ENCODE results near the gene RCOR3.

Gene RCOR3

GRCh38 chr1:211326140-211326527 is 67.0 kb downstream of the RCOR3 start:
- Histone ChIP-seq H3K79me2 (ENCODE audit: low read length) (peaks cover 44% of the 10 kb centered on the region), H3K9me3 (ENCODE audit: insufficient read depth, low read length) (no peaks in the 10 kb centered on the region), H2AFZ (ENCODE audit: low read depth, low read length) (peak overlapping the region; percentile 97), H3K9ac (ENCODE audit: low read length) (peak overlapping the region; percentile 84), H3K27me3 (ENCODE audit: low read depth, low read length) (no peaks in the 10 kb centered on the region), H3K4me3 (ENCODE audit: low read length) (peak overlapping the region; percentile 79), H3K4me1 (ENCODE audit: low read length) (peaks cover 36% of the 10 kb centered on the region), H3K27ac (ENCODE audit: low read length) (peak overlapping the region; percentile 16; the same call in 1 of the 2 replicates), H3K36me3 (replicated peaks; ENCODE audit: low read depth, low read length) (peaks cover 8% of the 10 kb centered on the region), H3K4me2 (ENCODE audit: low read length) (peak overlapping the region; percentile 94), H4K20me1 (ENCODE audit: insufficient read depth, low read length) (peaks cover 25% of the 10 kb centered on the region)
- no peak for TF ChIP-seq EZH2phosphoT487 (IDR thresholded peaks at IDR 0.05; ENCODE audit: low read depth)
- TF ChIP-seq, protein P1, sequence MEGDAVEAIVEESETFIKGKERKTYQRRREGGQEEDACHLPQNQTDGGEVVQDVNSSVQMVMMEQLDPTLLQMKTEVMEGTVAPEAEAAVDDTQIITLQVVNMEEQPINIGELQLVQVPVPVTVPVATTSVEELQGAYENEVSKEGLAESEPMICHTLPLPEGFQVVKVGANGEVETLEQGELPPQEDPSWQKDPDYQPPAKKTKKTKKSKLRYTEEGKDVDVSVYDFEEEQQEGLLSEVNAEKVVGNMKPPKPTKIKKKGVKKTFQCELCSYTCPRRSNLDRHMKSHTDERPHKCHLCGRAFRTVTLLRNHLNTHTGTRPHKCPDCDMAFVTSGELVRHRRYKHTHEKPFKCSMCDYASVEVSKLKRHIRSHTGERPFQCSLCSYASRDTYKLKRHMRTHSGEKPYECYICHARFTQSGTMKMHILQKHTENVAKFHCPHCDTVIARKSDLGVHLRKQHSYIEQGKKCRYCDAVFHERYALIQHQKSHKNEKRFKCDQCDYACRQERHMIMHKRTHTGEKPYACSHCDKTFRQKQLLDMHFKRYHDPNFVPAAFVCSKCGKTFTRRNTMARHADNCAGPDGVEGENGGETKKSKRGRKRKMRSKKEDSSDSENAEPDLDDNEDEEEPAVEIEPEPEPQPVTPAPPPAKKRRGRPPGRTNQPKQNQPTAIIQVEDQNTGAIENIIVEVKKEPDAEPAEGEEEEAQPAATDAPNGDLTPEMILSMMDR (IDR thresholded peaks at IDR 0.05; ENCODE audit: low read depth, low read length): no peak

- Histone ChIP-seq H3K79me2 (ENCODE audit: low read length) (peaks cover 50% of the 10 kb centered on the region), H3K9ac (ENCODE audit: low read length) (peak within 1 kb of the TSS; percentile 84), H3K4me1 (ENCODE audit: low read length) (peaks cover 36% of the 10 kb centered on the region), H2AFZ (ENCODE audit: low read depth, low read length) (peak within 1 kb of the TSS; percentile 97), H3K4me3 (ENCODE audit: low read length) (peak within 1 kb of the TSS; percentile 79), H3K27ac (ENCODE audit: low read length) (peak within 1 kb of the TSS; percentile 56), H3K9me3 (ENCODE audit: insufficient read depth, low read length) (no peaks in the 10 kb centered on the region), H3K27me3 (ENCODE audit: low read depth, low read length) (no peaks in the 10 kb centered on the region), H3K36me3 (replicated peaks; ENCODE audit: low read depth, low read length) (peaks cover 8% of the 10 kb centered on the region), H3K4me2 (ENCODE audit: low read length) (peak within 1 kb of the TSS; percentile 94), H4K20me1 (ENCODE audit: insufficient read depth, low read length) (peaks cover 28% of the 10 kb centered on the region)
- no peak for TF ChIP-seq EZH2phosphoT487 (IDR thresholded peaks at IDR 0.05; ENCODE audit: low read depth)
- TF ChIP-seq, protein P1 (IDR thresholded peaks at IDR 0.05; ENCODE audit: low read depth, low read length): no peak
These were observed 67.6 kb downstream of the RCOR3 start, which contains the start of gene TRAF5 for GRCh38 chr1:211326528-211327345. Gene TRAF5, plus strand, starts transcription at chr1:211326833. Its CDS starts 26,407 bp downstream, at chr1:211353240.

GRCh38 chr1:211327346-211327921 is 68.3 kb downstream of the RCOR3 start:
- Histone ChIP-seq H3K27ac (ENCODE audit: low read length) (peak overlapping the region; percentile 56), H3K79me2 (ENCODE audit: low read length) (peaks cover 57% of the 10 kb centered on the region), H3K4me2 (ENCODE audit: low read length) (peak overlapping the region; percentile 94), H3K36me3 (replicated peaks; ENCODE audit: low read depth, low read length) (peaks cover 8% of the 10 kb centered on the region), H3K9ac (ENCODE audit: low read length) (peak overlapping the region; percentile 84), H2AFZ (ENCODE audit: low read depth, low read length) (peak overlapping the region; percentile 74), H3K9me3 (ENCODE audit: insufficient read depth, low read length) (no peaks in the 10 kb centered on the region), H3K4me1 (ENCODE audit: low read length) (peaks cover 37% of the 10 kb centered on the region), H4K20me1 (ENCODE audit: insufficient read depth, low read length) (peaks cover 35% of the 10 kb centered on the region), H3K27me3 (ENCODE audit: low read depth, low read length) (no peaks in the 10 kb centered on the region), H3K4me3 (ENCODE audit: low read length) (peak overlapping the region; percentile 79)
- TF ChIP-seq EZH2phosphoT487 (IDR thresholded peaks at IDR 0.05; ENCODE audit: low read depth): no peak
- TF ChIP-seq, protein P1 (IDR thresholded peaks at IDR 0.05; ENCODE audit: low read depth, low read length): no peak

GRCh38 chr1:211328084-211328694 is 69.0 kb downstream of the RCOR3 start:
- no peaks in the 10 kb centered on the region for H3K27me3 ChIP-seq (ENCODE audit: low read depth, low read length)
- H2AFZ ChIP-seq (ENCODE audit: low read depth, low read length): no peak overlapping the region
- H3K27ac ChIP-seq (ENCODE audit: low read length): peak overlapping the region; percentile 56; the same call in 1 of the 2 replicates
- H3K79me2 ChIP-seq (ENCODE audit: low read length): peaks cover 64% of the 10 kb centered on the region
- no peak for TF ChIP-seq EZH2phosphoT487 (IDR thresholded peaks at IDR 0.05; ENCODE audit: low read depth)
- TF ChIP-seq, protein P1 (IDR thresholded peaks at IDR 0.05; ENCODE audit: low read depth, low read length): no peak
- H3K4me2 ChIP-seq (ENCODE audit: low read length): peak overlapping the region; percentile 94
- peaks cover 8% of the 10 kb centered on the region for H3K36me3 ChIP-seq (replicated peaks; ENCODE audit: low read depth, low read length)
- H3K9me3 ChIP-seq (ENCODE audit: insufficient read depth, low read length): no peaks in the 10 kb centered on the region
- H3K4me3 ChIP-seq (ENCODE audit: low read length): peak overlapping the region; percentile 79
- peaks cover 41% of the 10 kb centered on the region for H4K20me1 ChIP-seq (ENCODE audit: insufficient read depth, low read length)
- H3K4me1 ChIP-seq (ENCODE audit: low read length): peaks cover 42% of the 10 kb centered on the region
- peak overlapping the region; percentile 84 for H3K9ac ChIP-seq (ENCODE audit: low read length)

All from OCI-LY3 (cell line).